ENCODE measurements around the gene ART5.

DNA sequence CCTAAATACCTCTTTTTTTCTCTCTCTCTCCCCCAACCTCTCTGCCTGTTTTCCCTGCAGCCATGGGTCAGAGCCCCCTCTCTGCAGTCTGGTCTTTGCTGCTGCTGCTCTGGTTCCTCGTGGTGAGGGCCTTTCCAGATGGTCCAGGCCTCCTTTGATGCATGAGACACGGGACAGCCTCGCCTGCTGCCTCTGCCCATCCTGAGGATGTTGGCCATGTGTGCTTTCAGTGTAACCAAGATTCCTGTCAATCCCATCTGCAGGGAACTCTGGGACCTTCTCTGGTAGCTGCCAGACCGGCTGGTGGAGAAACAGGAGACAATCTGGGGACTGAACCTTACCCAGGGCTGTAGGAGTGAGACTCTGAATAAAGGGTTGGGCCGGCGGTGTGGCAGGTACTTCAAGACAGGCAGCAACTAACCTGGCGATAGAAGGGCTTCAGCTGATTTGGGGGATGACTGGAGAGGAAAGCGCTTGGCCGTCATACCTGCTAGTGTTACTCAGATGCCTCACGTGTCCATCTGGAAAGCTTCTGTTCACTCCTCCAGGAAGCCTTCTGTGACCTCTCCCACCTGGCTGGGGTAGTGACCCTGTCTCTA is 22.3 kb upstream of the ART5 start:
- TF ChIP-seq, protein P1, sequence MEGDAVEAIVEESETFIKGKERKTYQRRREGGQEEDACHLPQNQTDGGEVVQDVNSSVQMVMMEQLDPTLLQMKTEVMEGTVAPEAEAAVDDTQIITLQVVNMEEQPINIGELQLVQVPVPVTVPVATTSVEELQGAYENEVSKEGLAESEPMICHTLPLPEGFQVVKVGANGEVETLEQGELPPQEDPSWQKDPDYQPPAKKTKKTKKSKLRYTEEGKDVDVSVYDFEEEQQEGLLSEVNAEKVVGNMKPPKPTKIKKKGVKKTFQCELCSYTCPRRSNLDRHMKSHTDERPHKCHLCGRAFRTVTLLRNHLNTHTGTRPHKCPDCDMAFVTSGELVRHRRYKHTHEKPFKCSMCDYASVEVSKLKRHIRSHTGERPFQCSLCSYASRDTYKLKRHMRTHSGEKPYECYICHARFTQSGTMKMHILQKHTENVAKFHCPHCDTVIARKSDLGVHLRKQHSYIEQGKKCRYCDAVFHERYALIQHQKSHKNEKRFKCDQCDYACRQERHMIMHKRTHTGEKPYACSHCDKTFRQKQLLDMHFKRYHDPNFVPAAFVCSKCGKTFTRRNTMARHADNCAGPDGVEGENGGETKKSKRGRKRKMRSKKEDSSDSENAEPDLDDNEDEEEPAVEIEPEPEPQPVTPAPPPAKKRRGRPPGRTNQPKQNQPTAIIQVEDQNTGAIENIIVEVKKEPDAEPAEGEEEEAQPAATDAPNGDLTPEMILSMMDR (IDR thresholded peaks at IDR 0.05; ENCODE audit: low read depth, low read length), result no peak
- TF ChIP-seq, protein P2, sequence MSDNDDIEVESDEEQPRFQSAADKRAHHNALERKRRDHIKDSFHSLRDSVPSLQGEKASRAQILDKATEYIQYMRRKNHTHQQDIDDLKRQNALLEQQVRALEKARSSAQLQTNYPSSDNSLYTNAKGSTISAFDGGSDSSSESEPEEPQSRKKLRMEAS (IDR thresholded peaks at IDR 0.05; ENCODE audit: low read depth, low read length), result no peak
- no peak for TF ChIP-seq POLR2A (IDR thresholded peaks at IDR 0.05; ENCODE audit: extremely low read depth, insufficient read length)
- no peak for TF ChIP-seq MYC (IDR thresholded peaks at IDR 0.05; ENCODE audit: low read depth, low read length)

All from NB4 (cell line).